GM18861 (cell line): ENCODE results near the gene TUBB4B.
"Not testable (repeated sequence)": the region's sequence is repeated elsewhere in the genome, so short reads cannot be mapped to it uniquely, and the experiment has no call there.

Experiments used
- ATAC-seq: cut with Tn5 transposase; IDR thresholded peaks from one replicate; pipeline ENCODE4 v1.9.1; 2021; ENCODE audit not compliant: unreplicated experiment

TUBB4B gene

DNA sequence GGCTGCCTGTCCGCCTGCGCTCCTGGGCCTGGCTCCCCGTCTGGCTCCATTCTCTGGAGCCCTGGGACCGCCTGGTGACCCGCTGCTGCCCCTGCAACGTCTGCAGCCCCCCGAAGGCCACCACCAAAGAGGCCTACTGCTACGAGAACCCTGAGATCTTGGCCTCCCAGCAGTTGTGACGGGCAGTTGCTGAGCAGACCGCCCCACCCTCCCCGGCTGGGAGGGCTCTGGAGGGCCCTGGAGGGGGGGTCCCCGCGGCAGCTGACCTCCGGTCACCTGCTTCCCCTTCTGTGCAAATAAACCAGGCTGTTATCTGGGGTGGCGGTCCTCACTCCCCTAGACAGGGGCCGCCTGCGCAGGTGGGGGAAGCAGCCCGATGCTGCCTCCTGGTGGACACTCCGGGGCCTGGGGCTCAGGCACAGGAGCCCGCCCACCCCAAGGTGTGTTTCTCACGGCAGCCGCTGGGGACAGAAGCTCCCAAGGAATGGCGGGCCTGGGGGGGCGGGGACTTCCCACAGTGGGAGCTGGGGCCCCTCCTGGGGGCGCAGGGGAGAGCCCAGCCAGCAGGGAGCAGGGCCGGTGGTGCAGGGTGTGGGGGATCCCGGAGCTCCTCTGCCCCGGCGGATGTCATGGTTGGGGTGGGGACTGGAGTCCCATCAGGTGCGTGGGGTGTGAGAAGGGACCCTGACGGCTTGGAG, 4.7 kb upstream of the TUBB4B start:
- no peak for ATAC-seq

DNA sequence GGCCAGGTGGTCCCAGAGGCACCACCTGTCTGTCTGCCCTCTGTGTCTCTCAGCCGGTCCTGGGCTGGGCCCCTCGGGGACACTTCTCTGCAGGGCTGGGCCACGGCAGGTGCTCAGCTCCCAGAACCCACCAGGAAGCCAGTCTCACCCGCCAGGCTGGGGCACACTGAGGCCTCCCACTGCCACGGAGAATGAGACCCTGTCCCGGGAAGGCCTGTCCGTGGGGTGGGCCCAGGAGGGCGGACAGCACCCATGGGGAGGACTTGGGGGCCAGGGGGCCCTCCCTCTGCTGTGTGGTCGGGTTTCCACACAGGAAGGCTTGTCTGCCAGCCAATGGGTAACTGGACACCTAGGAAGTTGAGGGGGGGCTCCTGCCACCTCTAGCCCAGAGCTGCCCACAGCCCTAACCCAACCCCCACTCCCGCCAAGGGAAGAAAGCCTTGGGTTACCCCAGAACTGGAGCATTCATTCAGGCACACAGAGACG, 4.1 kb upstream of the TUBB4B start:
- ATAC-seq: no peak

DNA sequence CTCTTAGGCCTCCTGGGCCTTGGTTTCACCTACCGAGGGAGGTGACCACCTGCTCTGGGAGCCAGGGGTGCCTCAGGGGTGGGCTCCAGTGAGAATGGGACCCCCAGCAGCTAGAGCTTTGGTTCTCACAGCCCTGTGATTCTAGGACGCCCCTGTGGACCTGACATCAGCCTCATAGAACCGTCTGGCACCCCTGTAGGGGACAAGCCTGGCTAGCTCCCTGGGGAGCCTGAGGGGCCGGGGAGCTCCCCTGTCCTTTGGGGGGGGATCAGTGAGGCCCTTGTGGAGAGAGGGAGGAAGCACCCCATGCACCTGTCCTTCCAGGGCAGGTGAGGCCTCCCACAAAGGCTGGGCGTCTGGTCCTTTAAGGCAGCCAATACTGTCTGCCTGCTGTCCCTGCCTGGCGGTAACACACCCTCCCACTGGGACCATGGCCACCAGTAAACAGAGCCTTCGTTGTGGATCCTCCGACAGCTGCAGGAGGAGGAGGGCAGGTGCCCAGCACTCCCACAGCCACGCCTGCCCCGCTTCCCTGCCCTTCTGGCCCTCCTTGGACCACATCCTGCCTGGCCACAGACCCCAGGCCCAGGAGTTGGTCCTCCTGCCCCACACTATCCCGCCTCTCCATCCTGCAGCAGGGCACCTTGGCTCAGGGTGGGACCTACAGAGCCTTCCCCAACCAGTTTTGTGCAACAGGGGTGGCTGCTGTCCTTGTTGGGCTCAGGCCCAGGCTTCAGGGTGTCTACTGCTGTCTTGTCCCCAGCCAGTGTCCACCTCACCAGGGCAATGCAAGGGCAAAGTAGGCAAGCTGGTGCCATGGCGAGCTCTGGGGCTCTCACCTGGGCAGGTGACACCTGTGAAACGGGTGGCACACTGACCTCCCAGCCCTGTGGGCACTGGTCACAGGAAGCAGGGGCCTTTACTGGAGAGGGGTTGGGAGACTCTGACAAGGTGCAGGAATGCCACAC, 3.0 kb upstream of the TUBB4B start:
- no peak for ATAC-seq

DNA sequence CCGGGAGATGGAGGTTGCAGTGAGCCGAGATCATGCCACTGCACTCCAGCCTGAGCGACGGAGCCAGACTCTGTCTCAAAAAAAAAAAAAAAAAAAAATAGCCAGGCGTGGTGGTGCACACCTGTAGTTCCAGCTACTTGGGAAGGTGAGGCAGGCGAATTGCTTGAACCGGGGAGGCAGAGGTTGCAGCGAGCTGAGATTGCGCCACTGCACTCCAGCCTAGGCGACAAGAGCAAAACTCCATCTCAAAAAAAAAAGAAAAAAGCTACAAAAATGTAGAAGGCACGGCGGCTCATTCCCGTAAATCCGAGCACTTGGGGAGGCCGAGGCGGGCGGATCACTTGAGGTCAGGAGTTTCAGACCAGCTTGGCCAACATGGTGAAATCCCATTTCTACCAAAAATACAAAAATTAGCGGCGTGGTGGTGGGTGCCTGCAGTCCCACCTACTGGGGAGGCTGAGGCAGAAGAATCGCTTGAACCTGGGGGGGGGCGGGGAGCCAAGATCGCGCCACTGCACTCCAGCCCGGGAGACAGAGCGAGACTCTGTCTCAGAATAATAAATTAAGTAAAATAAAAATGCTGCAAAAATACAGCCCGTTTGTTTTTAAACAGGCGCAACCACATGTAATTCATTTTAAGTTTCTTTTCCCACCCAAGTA, 1.4 kb upstream of the TUBB4B start:
- not testable (repeated sequence) for ATAC-seq

DNA sequence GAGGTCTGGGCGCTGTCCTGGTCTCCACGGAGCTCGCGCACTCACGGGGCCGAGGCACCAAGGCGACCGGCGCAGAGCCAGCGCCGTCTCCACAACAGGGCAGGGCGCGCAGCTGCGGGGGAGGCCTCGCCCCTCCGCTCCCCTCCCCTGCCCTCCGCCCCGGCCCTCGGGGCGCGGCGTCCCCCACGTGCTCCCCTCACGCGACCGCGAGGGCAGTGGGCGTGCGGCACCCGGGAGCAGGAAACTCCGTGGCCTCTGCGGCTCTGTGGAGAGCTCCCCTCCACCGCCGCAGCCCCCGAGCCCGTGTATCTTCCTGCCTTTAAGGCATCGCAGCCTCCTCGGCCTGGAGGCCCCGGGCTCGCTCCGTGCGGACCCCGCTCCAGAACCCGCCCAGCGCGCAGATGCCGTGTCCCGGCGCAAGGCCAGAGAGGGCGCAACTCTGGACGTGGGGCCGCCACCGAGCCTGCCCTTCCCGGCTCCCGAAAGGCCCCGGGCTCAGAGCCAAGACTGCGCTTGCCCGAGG, 708 bp upstream of the TUBB4B start:
- peak; percentile 12 for ATAC-seq

DNA sequence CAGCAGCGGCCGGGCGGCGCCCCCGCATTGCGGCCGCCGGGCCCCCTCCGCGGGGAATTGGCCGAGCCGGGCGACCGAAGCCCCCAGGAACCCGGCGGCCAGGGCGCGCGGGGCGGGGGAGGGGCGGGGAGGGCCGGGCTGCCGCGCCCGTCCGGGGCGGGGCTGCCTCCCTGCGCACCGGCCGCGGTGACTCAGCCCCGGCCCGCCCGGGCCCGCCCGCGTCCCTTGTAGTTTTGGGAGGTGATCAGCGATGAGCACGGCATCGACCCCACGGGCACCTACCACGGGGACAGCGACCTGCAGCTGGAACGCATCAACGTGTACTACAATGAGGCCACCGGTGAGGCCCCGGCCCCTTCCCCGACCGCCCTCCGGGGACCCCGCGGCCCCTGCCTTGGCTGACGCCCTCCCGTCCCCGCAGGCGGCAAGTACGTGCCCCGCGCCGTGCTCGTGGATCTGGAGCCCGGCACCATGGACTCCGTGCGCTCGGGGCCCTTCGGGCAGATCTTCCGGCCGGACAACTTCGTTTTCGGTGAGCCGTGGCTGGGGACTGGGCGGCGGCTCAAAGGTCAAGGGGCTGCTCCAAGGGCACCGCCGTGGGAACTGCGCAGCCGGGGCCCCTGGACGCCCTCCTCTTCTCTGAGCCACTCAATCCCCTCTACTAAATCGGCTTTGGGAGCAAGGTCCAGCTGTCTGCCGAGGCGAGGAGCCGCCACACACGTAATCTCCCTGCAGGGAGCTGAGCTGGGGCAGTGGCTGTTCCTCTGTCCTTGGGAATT, 592 bp downstream of the TUBB4B start:
- ATAC-seq: peak; percentile 1

DNA sequence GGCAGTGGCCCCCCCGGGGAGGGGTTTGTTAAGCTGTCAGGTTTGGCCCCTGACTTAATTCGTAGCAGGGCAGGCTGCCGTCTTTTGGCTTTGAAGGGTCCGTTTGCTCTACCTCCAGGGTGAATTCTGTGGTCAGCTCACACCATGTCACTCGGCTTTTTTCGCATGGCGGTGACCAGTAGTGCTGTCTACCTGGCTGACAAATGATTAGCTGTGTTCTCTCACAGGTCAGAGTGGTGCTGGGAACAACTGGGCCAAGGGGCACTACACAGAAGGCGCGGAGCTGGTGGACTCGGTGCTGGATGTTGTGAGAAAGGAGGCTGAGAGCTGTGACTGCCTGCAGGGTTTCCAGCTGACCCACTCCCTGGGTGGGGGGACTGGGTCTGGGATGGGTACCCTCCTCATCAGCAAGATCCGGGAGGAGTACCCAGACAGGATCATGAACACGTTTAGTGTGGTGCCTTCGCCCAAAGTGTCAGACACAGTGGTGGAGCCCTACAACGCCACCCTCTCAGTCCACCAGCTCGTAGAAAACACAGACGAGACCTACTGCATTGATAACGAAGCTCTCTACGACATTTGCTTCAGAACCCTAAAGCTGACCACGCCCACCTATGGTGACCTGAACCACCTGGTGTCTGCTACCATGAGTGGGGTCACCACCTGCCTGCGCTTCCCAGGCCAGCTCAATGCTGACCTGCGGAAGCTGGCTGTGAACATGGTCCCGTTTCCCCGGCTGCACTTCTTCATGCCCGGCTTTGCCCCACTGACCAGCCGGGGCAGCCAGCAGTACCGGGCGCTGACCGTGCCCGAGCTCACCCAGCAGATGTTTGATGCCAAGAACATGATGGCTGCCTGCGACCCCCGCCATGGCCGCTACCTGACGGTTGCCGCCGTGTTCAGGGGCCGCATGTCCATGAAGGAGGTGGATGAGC, 1.4 kb downstream of the TUBB4B start:
- no peak for ATAC-seq

DNA sequence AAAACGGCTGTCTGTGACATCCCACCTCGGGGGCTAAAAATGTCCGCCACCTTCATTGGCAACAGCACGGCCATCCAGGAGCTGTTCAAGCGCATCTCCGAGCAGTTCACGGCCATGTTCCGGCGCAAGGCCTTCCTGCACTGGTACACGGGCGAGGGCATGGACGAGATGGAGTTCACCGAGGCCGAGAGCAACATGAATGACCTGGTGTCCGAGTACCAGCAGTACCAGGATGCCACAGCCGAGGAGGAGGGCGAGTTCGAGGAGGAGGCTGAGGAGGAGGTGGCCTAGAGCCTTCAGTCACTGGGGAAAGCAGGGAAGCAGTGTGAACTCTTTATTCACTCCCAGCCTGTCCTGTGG, 2.2 kb downstream of the TUBB4B start:
- not testable (repeated sequence) for ATAC-seq

DNA sequence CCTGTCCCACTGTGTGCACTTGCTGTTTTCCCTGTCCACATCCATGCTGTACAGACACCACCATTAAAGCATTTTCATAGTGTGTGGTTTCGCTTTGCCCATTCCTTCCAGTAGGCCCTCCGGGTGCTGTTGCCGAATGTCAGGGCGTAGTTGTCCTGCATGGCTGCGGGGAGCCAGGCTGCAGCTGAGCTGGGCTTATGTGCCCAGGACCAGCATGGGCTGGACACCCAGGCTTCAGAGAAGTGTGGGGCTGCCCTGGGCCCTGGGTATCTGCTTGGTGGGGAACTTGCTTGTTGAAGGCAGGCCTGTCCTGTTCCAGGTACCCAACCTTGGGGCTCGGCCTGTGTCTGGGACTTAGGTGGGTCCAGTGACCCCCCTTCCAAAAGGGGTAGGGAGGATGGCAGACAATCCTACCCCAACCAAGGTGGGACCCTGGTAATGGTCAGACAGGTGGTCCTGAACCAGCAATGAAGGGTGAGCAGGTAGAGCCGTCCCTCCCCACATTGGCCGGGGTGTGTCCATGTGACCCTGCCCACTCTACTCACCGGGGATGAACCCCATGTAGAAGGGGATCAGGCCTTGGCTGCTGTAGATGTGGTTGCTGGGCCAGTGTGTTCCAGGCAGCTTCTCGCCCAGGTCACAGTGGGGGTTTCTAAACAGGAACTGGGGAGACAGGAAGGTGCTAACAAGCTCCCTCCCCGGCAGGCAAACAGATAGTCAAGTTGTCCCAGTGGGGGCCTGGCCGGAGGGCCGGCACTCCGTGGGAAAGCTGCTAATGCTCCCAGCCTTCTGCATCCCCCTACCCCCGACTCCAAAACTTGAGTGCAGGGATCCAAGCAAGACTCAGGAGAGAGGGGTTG, 2.8 kb downstream of the TUBB4B start:
- ATAC-seq: no peak

DNA sequence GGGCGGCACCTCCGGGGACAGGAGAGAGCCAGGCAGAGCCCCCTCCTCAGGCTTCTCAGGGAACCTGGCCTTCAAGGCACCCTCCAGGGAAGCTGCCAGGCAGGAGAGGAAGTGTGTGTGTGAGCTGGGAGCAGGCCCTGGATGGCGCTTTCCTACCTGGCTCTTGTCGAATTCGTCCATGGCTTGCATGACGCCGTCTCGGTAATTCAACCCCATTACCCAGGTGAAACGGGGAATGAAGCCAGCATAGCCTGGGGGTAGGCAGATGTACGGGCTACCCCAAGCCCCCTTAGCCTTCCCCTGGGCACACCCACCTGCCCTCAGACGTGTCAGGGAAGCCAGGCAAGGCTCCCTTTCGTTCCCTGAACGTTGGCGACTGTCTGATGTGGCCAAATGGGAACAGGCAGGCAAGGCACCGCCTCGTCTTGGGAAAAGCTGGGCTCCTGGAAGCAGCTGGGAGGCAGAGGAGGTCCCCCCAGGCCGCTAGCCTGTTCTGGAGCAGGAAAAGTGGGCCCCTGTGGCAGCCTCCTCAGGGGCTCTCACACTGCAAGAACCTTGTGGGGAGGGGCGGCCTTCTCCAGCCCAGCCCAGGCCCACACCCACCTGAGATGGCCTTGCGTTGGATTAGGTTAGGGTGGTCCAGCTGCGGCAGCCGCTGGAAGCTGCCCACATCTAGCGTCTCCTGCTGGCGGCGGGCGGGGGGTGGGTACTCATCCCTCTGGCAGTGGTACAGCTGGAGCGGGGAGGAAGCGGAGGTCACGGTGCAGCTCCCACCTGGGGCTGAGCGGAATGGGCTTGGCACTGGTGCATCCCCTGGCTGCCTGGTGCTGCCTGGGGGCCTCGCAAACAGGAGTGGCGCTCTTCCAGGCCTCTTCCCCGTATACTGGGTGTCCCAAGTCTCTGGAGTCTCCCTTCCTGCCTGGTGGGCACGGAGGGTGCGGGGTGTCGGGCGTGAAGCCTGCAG, 3.7 kb downstream of the TUBB4B start:
- no peak for ATAC-seq

DNA sequence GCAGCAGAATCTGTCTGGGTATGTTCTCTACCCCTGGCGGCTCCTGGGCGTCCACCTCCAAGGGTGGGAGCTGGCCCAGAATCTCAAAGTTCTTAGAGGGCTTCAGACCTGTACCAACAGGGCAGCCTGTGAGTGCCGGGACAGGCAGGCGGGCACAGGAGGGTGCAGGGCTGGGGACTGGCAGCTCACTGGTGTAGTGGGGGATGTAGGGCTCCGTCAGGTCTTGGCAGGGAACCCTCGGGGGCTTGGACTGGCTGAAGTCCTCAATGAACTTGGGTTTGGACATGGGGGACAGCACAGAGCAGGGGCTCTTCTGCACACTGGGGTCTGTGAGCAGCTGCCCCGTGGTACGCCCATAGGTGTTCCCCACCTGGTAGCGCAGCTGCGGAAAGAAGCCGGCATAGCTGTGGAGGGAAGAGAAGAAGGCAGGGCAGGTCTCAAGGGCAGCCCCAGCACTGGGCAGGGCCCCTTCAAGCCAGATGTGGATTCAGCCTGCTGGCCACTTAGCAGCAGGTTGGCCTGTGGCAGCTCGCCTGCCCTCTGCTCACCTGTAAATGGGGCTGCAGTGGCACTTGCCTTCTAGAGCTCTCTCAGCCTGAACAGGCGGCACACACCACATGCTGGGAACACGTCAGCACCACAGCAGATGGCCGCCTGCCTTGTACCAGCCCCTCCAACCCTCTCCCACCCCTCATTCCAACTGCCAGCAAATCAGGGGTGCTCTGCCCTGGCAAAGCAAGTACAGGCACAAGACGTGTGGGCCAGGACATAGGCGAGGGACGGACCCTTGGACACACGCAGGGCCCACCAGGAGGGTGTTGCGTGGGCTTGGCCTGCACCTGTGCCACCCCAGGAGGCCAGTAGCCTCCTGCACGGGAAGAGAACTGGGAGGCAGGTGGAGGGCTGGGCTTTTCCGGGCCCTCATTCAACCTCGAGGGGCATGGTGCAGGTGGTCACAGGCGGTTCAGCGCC, 4.6 kb downstream of the TUBB4B start:
- no peak for ATAC-seq

DNA sequence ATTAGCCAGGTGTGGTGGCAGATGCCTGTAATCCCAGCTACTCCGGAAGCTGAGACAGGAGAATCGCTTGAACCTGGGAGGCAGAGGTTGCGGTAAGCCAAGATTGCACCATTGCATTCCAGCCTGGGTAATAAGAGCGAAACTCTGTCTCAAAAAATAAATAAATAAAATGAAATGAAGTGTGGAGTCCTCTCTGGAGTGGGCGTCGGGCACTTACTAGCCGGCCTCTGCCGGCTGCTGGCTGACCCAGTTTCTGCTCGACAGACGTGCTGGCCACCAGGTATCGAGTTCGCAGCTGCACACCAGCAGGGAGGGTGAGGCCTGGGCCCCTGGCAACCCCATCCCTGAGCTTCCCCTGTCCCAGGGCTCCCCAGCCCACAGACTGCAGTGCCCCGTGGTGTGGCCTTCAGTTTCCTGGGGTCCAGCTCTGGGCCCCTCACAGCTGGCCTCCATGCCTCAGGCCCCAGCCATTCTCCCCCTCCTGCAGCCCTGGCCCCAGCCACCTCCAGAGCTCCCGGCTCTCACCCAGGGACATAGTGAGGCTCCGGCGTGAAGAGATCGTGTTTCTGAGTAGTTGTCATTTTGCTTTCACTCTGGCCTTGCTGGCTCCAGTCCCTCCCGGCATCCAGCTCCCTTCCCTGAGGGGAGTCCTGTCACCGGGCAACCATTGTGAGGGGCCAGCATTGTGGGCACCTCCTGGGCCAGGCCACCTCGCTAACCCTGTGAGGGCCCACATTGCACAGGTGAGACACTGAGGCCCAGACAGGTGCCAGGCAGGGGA, 6.2 kb downstream of the TUBB4B start:
- ATAC-seq: no peak

DNA sequence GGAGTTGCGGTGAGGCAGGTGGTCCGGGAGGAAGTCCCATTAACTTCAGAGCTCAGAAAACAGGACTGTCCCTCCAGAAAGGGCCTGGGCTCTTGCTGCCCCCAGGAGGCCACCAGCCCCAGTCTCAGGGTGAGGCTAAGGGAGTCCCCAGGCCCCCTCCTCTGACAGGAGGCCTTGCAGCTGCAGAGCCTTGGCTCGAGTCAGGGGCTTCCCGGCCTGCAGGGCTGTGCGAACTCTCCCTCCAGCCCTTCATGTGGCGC, 6.8 kb downstream of the TUBB4B start:
- no peak for ATAC-seq

DNA sequence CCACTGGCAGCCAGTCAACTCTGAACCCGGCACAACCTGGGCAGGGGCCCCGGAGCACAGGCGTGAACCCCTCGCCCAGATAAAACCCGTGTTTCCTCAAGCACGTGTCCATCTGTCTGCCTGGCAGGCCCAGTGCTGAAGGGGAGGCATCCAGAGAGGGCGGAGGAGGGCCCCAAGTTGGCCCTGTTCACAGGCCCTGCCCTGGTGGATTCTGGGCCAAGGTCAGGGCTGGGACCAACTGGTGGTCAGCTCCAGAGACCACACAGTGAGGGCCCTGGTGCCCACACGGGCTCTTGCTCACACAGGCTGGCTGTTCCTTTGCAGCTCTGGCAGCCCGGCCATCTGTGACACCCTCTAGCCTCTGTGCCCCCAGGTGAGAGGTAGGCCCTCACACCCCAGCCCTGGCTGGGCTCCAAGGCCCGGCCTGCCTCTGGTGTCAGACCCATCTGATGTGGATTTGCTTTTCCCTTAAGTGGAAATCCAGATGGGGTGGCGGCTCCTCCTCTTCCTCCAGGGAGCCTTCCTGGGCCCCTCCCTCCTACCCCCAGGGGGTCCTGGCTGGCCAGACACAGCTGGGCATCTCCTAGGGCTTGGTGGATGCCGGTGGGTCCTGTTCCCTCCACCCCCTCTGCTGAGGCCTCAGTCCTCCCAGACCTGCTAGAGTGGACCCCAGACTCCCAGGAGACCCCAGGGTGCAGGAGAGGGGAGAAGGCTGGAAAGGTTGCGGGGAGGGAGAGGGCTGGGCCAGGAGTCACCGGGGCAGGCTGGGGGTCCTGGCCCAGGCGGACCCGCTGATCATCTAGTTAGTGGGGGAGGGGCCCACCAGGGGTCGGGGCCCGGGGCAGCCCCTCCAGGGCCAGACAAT, 9.5 kb downstream of the TUBB4B start:
- ATAC-seq: no peak

DNA sequence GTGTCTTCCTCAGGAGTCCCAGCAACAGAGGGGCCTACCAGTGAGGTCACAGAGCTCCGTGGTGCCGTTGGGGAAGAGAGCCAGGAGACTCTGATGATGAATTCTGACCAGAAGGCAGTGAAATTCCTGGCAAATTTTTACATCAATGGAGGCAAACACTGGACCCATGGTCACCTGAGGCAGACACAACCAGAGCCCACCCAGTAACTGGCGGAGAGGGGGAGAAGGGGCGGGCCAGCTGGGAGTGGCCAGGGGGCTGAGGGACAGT, 10.0 kb downstream of the TUBB4B start, which contains the start of gene STPG3:
Gene STPG3 (plus strand): TSS at position 93 of the 268 bp plus-strand sequence. CDS start 1 bp downstream, at position 94.
- no peak for ATAC-seq
